HG02759 (cell line): ENCODE results near the gene PCK1.
"Not testable (repeated sequence)": the region's sequence is repeated elsewhere in the genome, so short reads cannot be mapped to it uniquely, and the experiment has no call there.

Experiments used
- ATAC-seq: cut with Tn5 transposase; IDR thresholded peaks from one replicate; pipeline ENCODE4 v1.9.1; 2021; ENCODE audit warnings: mild to moderate bottlenecking, moderate library complexity; ENCODE audit not compliant: unreplicated experiment

PCK1 gene

DNA sequence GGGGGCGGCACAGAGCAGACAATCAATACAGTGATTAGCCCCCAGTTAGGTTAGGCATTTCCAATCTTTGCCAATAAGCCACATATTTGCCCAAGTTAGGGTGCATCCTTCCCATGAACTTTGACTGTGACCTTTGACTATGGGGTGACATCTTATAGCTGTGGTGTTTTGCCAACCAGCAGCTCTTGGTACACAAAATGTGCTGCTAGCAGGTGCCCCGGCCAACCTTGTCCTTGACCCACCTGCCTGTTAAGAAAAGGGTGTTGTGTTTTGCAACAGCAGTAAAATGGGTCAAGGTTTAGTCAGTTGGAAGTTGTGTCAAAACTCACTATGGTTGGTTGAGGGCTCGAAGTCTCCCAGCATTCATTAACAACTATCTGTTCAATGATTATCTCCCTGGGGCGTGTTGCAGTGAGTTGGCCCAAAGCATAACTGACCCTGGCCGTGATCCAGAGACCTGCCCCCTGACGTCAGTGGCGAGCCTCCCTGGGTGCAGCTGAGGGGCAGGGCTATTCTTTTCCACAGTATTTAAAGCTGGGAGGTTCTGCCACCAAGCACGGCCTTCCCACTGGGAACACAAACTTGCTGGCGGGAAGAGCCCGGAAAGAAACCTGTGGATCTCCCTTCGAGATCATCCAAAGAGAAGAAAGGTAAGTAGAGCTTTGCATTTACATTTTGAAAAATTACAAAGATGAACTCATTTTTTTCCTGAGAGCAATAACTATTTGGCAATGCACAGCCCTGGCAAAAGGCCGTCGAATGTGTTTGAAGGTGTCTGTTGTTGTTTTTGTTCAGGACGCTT, at the start of gene PCK1:
Gene PCK1 (plus strand): TSS at position 557 of the 802 bp plus-strand sequence. CDS start 302 bp downstream, outside the sequence.
- no peak for ATAC-seq

DNA sequence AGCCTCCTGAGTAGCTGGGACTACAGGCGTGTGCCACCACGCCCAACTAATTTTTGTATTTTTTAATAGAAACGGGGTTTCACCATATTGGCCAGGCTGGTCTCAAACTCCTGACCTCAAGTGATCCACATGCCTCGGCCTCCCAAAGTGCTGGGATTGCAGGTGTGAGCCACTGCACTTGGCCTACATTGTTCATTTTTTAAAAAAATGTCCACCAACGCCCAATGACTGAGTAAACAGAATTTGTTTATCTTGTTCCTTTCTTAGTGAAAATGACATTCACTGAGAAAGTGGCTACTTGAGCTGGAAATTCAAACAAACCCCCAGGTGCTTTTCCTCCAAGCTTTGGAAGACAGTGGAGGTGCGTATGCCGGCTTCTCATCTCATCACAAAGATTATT, 49.2 kb upstream of the PCK1 start:
- not testable (repeated sequence) for ATAC-seq

DNA sequence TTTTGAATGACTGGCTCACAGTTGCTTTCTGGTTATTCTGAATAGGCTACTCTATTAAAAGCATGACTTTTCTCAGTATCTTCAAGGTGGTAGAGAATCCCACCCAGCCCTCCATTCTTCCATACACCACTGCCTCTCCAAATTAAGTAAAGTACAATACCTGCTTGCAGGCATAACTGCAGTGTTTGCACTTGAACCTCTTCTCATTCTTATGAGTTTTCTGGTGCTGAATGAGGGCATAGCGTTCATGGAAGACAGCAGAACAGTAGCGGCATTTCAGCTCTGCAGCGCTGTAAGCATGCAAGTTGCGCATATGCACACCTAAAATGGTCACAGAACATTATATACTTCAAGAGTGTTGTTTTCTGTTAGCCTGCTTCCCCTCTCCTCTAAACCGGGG, 48.5 kb upstream of the PCK1 start:
- ATAC-seq: no peak

DNA sequence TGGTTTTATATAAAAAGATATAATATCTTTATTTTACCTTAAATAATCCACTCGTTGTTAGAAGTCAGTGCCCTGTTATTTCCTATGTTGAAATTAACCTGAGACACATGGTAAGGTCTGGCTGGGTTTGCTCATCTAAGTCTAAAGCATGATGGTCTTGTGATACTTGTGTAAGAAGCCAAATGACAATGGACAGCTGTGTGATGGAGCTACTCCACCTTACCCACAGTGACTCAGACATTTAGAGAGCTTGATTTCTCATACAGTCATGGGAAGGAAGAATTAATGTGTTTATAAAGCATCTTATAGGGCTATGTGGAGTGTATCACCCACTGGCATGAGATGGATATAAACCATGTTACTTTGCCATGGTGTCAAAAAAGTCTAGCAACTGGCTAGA, 47.7 kb upstream of the PCK1 start:
- ATAC-seq: no peak

DNA sequence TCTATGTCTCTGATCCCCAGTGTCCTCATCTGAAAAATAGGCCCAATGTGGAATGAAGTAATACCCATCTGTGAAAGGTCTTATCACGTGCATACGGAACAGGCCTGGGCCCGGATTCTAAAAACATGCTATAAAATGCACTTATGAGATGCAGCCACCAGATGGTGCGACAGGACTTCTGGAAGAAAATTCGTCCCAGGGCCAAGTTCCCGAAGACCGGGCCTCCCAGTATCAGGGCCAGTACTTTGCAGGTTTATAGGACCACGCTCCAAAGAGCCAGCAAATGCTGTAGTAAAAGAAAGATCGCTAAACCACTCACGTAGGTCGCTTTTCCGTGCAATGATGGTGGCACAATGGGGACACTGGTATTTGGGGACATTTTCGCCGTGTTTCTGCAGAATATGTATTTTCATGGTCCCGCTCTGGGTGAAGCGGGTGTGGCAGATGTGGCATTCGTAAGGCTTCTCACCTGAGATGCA, 46.6 kb upstream of the PCK1 start:
- ATAC-seq: no peak

DNA sequence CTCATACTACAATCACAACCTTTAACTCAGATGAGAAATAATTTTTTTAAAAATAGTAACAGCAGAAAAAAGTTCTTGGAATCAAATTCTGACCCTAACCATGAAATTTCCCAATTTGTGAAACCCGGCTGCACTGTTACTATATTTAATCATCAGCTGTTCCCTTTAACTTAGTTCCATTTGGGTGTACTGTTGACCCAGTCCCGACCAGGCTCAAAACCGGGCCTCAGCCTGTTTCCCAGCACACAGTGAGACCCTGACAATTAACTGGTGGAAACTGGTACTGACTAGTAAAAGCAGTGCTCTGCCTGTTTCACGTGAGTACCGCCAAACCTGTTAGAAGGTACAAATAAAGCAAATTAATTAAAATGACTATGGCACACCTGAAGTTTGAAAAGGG, 43.0 kb upstream of the PCK1 start:
- ATAC-seq: no peak

DNA sequence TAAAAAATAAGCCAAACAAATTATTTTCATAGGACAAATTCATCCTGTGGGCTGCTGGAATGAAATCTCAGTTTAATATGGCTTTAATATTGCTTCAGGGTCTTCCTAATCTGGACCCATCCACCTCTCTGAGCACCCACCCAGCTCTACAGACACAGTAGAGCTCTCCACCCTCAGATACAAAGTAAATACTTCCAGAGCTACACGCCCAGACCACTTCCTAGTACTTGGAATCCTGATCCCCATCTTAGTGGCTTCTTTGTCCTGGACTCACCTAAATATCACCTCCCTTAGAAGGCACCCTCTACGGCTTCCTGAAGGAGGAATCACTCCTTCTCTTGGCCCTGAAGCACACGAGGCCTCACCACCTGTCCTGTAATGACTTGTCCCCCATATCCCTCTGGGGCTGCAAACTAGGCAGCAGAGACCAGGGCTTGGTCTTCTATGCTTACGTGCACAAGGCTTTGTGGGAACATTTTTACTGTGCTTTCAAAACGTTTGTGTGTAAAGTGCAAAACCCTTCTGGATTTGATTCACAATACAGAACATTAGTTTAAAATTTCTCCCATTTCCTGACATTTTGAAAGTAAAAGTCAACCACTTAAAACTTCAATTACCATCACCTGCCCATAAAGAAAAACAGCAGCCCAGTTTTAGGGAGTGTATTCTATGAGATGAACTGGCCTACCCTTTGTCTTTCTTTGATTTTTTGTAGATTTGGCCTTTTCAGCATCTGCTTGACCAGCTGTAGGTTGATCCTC, 38.4 kb upstream of the PCK1 start:
- no peak for ATAC-seq

DNA sequence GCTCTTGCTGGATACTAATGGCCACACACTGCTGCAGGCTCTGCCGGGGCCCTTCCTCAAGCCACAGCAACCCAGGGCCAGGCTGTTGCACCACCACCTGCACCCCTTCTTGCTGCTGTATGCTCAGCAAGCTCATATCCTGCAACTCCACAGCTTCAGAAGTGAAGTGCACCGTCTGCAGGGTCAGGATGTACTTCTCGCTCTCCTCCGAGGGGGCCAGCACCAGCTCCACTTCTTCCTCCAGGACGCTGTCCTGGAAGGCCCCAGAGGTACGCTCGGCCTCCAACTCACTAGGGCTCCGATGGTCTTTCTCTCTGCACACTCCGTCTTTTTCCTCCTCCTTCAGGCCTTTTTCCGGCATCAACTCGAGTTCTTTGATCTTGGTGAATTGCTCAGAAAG, 37.1 kb upstream of the PCK1 start:
- ATAC-seq: no peak

DNA sequence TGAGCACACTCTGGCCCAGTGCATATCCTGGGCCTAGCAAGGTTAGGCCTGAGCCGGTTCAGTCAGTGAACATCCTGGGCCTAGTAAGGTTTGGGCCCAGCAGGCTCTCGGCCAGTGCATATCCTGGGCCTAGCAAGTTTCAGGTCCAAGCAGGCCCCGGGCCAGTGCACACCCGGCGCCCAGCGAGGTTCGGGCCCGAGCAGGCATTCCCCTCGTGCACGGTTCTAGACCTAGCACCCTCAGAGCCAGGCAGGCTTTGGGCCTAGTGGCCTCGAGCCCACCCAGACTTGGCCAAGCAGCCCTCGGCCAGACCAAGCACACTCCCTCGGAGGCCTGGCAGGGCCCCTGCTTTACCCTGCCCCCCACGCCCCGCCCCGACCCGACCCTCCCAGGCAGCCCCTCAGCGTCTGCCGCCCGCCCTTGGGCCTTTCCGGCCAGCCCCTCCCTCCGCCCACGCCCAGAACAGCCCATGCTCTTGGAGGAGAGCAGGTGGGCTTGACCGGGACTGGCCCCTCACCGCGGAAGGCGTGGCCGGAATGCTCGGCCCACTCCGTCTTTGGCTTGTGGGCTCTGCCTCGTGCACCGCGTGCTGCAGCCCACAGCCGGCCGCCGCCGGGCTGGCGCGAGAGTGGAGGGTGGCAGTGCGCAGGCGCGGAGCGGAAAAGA, 36.3 kb upstream of the PCK1 start, which contains the start of gene CTCFL:
Gene CTCFL (minus strand): TSS at position 630 of the 666 bp plus-strand sequence. CDS start 935 bp downstream, outside the sequence.
- no peak for ATAC-seq

DNA sequence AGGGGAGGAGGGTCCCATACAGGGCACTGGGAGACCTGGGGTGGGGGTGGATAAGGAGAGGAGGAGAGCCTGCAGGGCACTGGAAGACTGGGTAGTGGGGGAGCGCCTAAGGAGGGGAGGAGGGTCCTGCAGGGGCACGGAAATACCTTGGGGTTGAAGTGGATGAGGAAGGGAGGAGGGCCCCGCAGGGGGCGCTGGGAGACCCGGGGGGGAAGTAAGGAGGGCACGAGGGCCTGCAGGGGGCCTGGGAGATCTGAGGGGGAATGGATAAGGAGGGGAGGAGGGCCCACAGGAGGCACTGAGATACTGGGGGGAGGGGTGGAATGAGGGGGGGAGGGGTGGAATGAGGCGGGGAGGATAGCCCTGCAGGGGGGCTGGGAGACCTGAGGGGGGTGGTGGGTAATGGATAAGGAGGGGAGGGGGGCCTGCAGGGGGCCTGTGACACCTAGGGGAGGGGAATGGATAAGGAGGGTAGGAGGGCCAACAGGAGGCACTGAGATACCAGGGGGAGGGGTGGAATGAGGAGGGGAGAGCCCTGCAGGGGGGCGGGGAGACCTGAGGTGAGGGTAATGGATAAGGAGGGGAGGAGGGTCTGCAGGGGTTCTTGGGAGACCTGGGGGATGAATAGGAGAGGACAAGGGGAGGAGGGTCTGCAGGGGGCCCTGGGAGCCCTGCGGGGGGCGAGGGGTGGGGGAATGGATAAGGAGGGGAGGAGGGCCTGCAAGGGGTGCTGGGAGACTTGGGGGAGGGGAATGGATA, 35.4 kb upstream of the PCK1 start:
- no peak for ATAC-seq

DNA sequence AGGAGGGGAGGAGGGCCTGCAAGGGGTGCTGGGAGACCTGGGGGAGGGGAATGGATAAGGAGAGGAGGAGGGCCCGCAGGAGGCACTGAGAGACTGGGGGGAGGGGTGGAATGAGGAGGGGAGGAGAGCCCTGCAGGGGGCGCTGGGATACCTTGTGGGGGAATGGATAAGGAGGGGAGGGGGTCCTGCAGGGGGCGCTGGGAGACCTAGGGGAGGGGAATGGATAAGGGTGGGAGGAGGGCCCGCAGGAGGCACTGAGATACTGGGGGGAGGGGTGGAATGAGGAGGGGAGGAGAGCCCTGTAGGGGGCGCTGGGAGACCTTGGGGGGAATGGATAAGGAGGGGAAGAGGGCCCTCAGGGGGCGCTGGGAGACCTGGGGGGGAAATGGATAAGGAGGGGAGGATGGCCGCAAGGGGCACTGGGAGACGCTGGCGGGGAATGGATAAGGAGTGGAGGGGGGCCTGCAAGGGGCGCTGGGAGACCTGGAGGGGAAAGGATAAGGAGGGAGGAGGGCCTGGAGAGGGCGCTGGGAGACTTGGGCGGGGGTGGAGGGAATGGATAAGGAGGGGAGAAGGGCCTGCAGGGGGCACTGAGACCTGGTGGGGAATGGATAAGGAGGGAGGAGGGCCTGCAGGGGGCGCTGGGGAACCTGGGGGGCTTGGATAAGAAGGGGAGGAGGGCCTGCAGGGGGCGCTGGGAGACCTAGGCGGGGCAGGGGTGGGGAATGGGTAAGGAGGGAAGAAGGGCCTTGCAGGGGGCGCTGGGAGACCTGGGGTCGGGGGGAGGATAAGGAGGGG, 34.6 kb upstream of the PCK1 start:
- ATAC-seq: no peak

DNA sequence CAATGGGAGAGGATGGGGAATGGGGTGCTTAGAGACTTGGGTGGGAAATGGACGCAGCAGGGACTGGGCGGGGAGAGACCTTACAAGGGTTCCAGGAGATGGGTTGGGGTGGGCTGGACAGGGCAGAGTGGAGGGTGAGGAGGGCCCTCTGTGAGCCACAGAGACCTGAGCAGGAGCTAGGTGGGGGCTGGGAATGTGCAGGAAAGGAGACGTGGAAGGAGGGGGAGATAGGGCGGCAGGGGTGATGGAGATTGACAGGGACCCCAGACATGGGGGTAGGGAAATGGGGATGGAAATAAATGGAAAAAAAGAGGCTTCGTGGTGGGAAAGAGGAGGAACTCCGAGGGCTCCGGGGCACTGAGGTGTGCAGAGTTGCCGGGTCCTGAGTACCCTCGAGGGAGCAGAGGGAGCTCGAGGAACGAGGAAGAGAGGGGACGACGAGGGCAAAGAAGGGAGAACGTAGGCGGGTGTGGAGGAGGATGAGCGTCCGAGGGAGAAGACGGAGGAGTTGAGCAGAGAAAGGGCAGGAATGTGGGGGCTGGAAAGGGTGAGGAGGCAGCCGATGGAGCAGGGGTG, 33.9 kb upstream of the PCK1 start:
- no peak for ATAC-seq

DNA sequence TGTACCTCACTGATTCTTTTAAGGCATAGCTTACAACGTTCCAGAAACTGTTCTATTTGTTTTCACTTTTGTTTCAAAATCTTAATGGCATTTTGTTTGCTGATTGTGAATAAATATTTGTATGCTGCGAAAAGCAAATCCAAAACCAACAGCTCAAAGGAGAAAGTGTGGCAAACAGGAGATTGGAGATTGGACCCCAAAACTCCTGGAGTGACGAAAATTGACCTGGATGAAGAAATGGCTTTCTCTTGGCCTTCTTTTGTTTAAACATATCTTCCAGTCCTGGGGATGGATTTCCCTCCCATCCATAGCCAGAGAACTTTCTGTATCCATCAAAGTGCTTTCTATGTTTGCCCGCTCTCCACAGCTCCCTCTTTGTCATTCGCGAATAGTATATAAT, 33.2 kb upstream of the PCK1 start:
- no peak for ATAC-seq

DNA sequence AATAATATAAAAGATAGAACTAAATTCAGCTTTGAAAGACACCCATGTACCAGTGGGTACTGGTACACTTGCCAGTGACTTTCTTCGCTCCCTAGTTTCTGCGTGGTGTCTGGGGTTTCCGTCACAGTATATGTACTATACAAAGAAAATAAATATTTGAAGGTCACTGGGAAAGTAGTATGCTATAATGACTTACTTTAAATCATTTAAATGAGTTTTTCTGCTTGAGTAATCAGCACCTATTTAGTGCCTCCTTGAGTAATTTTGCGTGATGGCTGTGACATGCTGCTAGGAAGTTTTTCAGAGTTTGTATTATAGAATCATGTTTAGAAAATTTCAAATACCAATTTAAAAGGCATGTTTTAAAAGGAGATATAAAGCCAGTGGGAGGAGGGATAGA, 32.8 kb upstream of the PCK1 start:
- ATAC-seq: no peak

DNA sequence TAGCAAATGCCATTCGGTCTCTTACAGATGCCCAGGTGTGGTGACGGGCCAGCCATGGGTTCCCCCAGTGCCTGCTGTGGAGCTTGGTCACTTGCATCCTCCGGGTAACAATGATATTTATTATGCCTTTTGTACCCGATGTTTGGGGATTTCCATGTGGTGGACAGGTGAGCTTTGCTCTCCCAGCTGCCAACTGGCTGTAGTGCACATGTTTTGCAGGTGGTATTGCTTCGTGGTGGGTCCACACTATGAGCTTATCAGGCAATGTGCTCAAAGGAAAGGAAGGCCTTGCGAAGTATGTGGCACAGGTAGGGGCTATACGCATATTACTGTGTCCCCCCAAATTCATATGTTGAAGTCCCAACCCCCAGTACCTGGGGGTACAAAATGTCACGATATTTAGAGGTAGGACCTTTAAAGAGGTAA, 31.7 kb upstream of the PCK1 start:
- no peak for ATAC-seq

DNA sequence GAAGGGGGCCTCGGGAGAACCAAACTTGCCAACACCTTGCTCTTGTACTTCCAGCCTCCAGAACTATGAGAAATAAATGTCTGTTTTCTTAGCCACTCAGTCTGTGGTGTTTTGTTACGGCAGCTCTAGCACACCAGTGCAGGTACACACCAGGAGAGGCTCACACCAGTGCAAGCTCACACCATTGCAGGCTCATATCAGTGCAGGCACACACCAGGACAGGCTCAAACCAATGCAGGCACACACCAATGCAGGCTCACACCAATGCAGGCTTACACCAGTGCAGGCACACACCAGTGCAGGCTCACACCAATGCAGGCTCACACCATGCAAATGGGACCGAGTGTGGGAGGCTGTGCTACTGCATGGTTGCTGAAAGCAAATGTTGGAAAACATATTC, 31.1 kb upstream of the PCK1 start:
- ATAC-seq: no peak

DNA sequence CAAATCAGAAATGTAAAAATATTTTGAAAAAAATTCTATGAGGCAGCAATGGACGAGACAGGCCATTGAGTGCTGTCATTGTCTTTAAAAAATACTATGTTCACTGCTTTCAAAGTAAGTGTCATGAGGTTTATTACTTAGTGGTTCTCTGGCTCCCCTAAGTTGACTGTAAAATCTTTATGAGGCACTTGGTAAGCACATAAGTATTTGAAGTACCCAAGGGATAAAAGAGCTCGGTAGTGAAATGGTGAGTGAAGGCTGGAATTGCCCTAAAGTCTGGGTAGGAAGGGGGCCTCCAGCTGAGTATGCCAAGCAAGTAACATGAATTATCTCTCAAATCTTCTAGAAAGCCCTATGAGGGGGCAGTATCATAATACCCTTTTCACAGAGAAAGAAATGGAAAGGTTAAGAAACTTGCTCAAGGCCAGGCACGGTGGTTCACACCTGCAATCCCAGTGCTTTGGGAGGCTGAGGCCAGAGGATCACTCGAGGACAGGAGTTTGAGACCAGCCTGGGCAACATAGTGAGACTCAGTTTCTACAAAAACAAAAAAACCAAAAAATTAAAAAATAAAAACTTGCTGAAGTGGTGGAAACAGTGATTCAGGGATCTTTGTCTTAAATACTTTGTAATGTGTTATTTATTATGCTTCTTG, 30.5 kb upstream of the PCK1 start:
- no peak for ATAC-seq

DNA sequence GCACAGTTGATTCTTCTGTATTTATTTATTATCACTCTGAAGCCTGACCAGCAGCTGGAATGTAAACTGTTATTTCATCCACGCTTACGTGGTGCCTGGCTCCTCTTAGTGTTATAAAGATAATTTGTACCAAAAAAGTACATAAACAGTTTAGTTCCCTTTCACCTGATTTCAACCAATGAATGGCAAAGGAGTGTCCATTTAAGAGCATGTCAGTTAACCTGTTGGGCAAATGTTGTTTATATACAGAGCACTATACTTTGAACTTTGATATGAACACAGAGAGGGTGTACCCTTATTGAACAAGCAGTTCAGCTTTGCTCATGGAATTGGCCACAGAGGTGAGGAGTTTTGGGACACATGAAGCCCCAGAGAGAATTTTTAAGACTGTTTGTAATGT, 28.8 kb upstream of the PCK1 start:
- ATAC-seq: no peak

DNA sequence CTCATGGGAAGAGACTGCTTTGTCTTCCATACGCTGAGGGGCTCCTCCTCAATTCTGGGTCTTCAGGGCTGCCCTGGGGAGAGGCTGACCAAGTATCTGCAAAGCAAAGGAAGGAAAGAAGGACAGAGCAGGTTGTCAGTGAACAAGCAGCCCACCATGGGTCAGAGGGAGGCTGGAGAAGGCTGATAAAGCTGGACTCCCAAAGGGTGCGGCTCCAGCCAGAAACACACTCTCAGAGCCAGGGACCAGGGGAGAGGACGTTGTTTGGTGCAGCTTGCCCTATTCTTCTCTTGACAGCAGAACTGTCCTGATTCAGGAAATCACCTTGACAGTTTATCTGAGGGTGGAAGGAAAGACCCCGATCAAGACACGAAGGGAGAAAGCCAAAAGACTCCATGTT, 25.6 kb upstream of the PCK1 start:
- ATAC-seq: no peak
